GM19043 (cell line): ENCODE data around the gene CCNJ.

Experiments
- ATAC-seq: cut with Tn5 transposase; IDR thresholded peaks from one replicate; pipeline ENCODE4 v1.9.1; 2021; ENCODE audit warnings: low read depth; ENCODE audit not compliant: unreplicated experiment

The CCNJ gene

DNA sequence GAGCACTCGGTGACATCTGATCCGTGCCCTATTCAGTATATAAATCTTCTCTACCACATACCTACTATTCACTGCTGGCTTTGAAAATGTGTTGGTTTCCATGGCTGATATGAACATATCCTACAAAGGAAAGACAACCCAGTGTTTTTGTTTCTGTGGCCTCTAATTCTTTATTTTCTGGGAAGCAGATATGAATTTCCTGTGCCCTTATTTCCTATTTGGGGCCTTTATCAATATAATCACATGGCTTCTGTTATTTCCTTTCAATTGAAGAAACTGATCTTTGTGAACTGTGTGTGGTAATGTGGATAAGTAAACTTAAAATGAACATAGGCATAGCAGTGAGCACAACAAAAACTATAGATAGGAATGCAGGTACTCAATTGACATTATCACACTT is 10.6 kb downstream of the CCNJ start:
- ATAC-seq = no peak

DNA sequence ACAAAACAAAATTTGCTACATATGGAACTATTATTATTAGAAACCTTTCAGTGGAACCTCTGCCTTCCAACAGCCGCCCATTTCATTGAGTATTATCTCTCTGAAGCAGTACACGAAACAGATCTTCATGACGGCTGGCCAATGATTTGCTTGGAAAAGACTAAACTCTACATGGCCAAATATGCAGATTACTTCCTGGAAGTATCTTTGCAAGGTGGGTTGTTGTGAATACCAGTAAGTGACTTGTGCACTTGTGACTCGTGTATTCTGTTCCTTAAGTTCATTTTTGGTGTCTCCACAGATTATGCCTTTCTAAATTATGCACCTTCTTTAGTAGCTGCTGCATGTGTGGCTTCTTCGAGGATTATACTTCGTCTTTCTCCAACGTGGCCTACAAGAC is 13.4 kb downstream of the CCNJ start:
- no peak for ATAC-seq

DNA sequence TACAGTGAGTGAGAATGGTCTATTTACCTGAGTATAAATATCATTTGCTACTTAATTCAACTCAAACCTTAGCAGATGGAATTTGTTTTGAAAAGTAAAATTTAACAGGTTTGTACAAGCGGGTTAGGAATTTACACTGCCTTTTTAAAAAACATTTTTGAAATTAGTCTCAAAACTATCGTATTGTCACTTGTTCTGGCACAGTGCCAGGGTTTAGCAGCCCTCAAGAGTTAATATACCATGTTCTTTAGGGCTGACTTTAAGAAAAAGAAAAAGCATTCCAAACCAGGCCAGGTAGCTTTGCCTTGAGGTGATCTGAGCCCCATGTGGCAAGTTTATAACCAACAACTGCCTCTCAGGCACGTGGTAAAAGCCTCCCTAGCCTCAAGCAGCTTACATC is 17.8 kb downstream of the CCNJ start:
- ATAC-seq = no peak

DNA sequence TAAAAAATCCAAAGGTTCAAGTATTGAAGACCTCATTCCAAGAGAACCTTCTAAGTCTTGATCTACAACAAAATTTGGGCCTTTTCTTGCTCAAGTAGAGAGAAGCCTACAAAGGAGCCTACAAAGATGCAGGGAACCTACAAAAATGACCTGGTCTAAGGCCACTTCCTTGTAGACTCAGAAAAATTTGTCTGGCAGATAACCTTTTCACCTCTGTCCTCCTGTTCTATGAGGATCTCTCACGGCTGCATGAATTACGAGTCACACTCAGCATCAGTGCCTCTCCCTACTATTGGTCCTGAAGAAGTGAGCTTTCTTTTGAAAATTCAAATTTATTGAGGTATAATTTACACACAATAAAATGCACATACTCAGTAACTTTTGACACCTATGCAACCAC is 29.3 kb downstream of the CCNJ start:
- no peak for ATAC-seq

DNA sequence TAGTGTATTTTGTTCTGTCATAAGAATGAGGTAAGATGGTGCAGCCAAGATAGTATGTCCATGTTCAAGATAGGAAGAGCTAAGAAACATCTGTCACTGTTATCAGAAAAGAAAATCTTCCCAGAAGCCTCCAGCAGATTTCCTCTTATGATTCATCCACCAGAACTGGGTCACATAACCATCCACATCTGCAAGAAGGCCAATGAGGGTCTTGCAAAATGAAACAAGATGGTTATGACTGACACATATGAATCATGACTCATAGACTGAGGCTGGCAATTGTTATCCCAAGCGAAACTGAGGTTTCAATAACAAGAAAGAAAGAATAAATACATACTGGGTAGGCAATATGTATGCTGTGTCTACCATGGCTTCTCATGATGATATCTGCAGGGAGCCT is 30.3 kb downstream of the CCNJ start:
- ATAC-seq = no peak

DNA sequence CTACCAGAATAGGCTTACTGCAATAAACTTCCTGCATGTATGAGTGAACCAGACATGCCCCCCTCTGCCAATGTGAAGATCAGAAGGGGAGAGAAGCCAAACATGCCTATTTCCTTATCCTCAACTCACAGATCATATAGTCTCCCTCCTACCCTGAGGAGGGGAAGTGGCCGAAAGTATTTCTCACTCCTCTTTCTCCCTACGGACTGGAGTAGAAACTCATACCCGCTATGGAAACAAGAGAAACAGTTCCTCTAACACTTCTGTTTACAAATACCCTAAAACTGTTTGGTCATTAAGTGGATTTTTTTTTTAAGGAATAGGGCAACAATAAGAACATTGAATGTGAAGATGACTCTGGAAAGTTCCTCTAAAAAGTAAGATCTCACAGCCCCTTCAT is 31.4 kb downstream of the CCNJ start:
- ATAC-seq = no peak

DNA sequence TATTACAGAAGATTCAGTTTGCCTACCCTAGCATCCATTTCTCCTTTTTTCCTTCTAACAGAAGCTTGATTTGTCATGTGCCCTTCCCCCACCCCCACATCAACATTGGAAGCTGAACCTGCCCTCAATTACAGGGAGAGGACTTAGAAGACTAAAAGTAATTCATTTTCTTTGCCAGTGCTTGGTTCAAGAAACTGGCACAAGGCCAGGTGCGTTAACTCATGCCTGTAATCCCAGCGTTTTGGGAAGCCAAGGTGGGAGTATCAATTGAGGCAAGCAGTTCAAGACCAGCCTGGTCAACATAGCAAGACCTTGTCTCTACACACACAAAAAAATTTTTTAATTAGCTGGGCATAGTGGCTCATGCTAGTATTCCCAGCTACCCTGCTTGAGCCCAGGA is 32.6 kb downstream of the CCNJ start:
- ATAC-seq = no peak

DNA sequence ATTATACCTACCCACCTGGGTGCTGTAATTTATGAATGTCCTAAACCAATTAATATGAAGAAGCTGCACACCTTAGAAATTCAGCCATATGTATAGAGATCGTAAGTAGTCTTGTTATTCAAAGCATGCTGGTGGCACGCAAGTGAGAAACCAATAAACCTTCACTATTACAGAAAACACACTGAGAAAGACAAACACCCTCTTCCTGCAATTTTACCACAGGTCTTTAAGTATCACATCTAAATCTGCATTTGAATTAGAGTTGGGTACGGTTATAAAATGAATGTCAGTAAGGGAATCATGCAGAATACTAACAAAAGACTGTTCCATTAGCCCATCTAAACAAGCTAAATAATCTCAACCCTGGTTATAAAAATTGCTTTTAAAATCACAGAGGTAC is 33.8 kb downstream of the CCNJ start:
- no peak for ATAC-seq

DNA sequence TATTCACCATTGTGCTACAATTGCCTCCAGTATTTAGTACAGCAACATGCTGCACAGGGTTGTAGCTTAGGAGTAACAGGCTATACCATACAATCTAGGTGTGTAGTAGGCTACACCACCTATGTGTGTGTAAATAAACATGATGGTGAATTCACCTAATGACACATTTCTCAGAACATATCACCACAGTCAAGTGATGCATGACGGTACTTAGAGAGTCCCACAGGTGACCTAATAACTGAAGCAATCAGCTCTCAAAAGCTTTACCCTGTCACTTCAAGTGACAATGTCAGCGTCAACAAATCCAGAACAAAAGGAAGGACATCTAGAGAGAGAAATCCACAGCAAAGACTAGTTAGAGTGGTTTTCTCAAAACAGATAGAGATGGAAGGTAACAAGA is 38.8 kb downstream of the CCNJ start:
- no peak for ATAC-seq

DNA sequence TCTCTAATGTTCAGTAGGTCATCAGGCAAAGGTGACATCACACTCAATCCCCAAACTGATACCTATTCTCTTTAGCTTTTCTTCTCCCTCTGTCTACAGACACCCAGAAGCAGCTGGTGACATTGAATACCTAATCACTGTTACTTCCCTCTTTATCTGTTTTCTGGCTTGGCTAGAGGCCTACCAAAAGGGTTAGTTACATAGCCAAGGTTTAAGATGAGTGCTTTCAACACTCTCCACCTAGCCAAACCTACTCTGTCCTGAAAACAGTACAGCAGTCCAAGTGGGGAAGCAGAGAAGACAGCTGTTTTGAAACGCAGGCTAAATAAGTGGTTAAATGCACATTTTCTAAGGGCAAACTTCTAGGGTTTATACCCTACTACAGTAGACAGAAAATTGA is 39.4 kb downstream of the CCNJ start:
- ATAC-seq = no peak

DNA sequence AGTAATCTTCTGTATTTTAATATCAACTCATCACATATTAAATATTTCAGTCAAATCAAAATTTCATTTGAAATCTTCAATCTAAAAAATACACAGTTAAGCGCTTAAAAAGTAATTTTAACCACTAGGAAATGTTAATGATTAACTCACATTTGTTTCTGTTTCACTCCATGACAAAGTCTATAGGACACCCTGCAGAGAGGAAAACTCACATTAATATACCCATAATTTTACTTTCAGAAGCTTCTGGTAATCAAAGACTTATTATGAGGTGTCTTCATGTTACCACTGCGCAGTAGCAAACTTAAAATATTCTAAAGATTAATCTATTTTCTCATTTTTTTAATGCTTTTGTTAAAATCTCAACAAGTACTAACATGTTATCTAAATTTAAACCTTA is 45.7 kb downstream of the CCNJ start:
- ATAC-seq = no peak

DNA sequence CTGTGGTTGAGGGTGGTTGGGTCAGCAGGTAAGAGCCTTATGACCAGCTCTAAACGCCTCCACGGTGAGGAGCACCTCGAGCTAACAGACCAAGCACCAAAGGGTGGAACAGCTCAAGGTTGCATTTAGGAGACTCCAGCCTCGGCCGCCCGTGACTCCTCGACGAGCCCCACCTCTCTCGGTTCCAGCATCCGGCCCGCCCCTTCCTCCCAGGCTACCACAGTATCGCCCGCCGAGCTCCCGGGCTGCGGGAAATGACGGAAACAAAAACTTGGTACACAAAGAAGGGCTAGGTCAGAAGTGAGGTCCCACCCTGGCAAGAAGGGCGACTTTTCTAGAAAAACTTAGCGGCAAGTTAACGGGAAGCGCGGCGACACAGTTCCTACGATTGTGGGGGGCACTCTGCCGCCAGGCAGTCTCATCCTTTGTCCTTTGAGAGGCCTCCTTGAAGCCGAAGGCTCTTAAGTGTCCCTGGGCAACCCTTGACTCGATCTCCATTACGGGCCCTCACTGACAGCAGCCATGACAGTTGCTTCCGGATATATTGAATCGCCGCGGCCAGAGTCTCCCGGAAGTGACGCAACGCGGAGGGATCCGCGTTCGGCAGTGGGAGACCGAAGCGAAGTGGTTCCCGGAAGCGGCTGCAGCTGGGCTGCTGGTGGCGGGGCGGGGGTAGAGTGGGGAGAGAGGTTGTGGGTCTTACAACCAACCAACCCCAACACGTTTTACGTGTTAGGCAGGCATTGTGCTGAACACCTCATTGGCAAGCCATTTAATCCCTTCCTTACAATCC is 46.5 kb downstream of the CCNJ start:
- peak; percentile 85 for ATAC-seq

DNA sequence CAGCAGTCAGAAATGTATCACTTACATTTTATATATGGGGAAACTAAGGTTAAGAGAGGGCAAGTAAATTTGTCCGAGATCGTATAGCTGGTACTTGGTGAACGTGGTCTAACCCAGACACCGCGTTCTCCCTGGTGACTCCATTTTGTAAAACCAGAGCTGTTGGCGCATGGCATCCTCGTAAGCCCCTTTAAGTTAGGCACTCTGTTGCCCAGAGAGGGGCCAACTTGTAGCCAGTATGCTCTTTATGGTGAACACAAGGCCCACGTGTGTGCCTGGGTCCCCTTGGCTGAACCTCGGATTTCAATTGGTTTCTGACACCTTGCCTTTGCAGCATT is 47.0 kb downstream of the CCNJ start:
- ATAC-seq = no peak

DNA sequence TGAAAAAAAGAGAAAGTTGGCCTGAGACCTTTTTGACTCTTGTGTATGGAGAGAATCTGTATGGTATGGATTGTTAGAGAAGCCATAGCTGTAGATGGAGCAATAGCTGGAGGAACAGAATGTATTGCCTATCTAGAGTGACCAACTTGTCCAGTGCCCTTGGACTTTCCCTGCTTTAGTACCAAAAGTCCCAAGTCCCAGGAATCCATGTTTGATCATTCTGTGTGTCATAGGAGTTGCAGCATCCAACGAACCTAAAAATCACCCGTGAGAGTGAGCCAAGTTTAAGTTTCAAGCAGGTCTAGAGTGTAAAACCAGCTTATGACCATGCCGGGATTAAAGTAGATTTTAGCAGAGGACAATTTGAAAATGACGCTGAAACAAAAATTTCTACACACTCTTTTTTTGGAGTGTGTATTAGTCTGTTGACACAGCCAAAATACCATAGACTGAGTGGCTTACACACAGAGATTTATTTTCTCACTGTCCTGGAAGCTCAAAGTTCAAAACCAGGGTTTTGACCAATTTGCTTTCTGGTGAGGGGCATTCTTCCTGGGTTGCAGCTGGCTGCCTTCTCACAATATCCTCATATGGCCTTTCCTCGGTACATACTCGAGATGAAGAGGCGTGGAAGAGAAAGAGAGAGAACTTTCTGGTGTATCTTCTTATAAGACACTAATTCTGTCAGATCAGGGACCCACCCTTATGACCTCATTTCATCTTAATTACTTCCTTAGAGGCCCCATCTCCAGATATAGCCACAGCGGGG is 49.8 kb downstream of the CCNJ start:
- ATAC-seq = no peak

DNA sequence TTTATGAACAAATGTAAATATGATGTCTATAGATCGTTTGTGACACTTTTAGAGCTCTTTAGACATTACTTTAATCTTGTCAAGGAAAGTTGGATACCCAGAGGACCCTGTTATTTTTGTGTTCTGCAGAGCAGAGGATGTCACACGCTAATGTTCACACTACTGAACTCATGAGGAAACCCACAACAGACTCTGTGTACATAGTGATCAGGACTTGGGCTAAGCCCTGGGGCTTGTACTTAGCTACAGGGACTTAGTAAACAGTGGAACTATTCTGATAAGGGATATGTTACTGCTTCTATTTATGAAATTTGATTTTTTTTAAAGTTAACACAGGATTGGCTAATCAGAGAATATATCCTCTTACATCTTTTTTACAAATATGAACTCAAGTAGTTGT is 50.6 kb downstream of the CCNJ start:
- ATAC-seq = no peak

DNA sequence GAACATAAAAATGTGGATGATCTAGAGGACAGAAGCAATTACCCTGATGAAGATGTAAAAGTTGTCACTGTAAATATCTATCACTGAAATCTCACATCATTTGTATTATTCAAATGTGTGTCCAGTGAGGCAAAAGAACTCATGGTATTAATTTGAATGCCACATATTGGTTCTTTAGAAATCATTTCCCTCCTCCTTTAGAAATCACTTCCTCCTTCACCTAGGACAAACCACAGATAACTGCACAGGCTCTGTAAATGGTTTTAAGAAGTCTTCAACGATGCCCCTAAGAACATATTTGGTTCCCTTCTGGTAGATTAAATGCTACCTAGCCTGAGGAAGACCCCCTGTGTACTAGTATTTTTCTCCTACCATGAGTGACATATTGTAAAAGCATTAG is 53.6 kb downstream of the CCNJ start:
- no peak for ATAC-seq

DNA sequence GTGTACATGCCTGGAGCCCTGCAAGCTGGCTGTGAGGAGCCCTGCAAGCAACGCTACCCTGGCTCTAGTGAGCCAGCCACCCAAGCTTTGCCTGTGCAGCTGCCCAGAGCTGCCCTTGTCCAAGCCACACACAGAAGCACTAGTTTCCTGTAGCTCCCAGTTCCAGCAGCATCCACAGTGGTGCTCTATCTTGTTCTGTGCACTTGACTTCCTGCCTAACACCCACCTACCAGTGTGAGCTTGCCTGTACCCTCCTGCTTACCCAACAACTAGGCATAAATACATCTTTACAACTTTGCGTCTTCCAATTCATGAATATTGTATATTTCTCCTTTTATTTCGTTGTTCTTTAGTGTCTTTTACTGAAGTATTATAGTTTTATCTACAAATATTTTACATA is 54.5 kb downstream of the CCNJ start:
- ATAC-seq = no peak

DNA sequence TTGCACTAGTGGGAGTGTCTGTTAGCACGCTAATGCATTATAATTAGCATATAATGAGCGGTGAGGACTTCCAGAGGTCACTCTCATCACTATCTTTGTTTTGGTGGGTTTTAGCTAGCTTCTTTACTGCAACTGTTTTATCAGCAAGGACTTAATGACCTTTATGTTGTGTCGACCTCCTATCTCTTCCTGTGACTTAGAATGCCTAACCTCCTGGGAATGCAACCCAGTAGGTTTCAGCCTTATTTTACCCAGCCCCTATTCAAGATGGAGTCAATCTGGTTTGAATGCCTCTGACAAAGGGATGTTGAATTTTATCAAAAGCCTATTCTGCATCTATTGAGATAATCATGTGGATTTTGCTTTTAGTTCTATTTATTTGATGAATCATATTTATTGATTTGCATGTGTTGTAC is 64.2 kb downstream of the CCNJ start:
- ATAC-seq = no peak
